ENCODE results near the gene RNGTT.

The RNGTT gene

DNA sequence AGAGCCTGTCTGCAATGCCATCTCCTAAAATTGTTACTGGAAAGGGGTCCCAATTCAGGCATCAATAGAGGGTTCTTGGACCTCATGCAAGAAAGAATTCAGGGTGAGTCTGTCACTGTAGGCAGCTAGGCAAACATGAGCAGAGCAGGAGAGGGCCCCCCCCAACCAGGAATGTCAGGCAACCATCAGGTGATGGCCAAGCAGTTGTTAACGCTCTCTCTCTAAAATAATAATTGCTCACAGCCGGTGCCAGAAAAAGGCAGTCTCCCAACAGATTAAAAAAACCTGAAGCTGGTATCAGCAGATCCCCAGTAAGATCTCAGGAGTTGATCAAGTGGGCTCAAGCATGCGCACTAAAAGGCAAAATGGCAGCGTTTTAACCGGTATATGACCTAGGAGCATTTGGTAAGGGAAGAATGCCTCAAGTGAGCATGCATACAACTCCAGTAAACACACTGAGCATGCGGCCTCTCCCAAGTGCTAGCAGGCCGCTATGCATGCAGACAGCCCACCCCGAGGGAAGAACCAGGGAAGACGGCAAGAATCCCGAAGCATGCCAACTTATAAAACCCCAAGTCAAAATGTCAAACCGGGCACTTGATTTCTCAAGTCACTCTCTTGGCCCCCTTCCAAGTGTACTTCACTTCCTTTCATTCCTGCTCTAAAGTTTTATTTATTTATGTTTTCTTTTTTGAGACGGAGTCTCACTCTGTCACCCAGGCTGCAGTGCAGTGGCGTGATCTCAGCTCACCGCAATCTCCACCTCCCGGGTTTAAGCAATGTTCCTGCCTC lies 44.0 kb upstream of the RNGTT start:
- TF ChIP-seq CREB1 (IDR thresholded peaks at IDR 0.05; ENCODE audit: low read depth) (no peak), TEAD4 (IDR thresholded peaks at IDR 0.05) (no peak), NFIC (IDR thresholded peaks at IDR 0.05) (no peak), YY1 (IDR thresholded peaks at IDR 0.05; ENCODE audit: low read depth) (no peak), FOXM1 (IDR thresholded peaks at IDR 0.05; ENCODE audit: borderline replicate concordance, low read depth) (no peak)
- TF ChIP-seq, protein P1, sequence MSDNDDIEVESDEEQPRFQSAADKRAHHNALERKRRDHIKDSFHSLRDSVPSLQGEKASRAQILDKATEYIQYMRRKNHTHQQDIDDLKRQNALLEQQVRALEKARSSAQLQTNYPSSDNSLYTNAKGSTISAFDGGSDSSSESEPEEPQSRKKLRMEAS (IDR thresholded peaks at IDR 0.05), result no peak
- TF ChIP-seq, protein P2, sequence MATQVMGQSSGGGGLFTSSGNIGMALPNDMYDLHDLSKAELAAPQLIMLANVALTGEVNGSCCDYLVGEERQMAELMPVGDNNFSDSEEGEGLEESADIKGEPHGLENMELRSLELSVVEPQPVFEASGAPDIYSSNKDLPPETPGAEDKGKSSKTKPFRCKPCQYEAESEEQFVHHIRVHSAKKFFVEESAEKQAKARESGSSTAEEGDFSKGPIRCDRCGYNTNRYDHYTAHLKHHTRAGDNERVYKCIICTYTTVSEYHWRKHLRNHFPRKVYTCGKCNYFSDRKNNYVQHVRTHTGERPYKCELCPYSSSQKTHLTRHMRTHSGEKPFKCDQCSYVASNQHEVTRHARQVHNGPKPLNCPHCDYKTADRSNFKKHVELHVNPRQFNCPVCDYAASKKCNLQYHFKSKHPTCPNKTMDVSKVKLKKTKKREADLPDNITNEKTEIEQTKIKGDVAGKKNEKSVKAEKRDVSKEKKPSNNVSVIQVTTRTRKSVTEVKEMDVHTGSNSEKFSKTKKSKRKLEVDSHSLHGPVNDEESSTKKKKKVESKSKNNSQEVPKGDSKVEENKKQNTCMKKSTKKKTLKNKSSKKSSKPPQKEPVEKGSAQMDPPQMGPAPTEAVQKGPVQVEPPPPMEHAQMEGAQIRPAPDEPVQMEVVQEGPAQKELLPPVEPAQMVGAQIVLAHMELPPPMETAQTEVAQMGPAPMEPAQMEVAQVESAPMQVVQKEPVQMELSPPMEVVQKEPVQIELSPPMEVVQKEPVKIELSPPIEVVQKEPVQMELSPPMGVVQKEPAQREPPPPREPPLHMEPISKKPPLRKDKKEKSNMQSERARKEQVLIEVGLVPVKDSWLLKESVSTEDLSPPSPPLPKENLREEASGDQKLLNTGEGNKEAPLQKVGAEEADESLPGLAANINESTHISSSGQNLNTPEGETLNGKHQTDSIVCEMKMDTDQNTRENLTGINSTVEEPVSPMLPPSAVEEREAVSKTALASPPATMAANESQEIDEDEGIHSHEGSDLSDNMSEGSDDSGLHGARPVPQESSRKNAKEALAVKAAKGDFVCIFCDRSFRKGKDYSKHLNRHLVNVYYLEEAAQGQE (IDR thresholded peaks at IDR 0.05; ENCODE audit: low read depth), result no peak

DNA sequence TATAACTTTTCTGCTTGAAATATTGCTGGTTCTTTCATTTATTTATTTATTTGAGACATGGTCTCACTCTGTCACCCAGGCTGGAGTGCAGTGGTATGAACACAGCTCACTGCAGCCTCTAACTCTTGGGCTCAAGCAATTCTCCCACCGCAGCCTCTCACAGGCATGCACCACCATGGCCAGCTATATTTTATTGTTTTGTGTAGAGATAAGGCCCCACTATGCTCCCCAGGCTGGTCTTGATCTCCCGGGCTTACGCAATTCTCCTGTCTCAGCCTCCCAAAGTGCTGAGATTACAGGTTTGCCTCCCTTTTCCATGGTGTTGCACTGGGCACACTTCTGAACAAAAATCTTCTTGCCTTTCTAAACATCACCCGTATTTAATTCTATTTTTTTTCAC lies 39.1 kb upstream of the RNGTT start:
- TF ChIP-seq CEBPB (IDR thresholded peaks at IDR 0.05) (peak; percentile 40; the same call in 1 of the 2 replicates), RAD21 (IDR thresholded peaks at IDR 0.05; ENCODE audit: low read depth) (no peak)

DNA sequence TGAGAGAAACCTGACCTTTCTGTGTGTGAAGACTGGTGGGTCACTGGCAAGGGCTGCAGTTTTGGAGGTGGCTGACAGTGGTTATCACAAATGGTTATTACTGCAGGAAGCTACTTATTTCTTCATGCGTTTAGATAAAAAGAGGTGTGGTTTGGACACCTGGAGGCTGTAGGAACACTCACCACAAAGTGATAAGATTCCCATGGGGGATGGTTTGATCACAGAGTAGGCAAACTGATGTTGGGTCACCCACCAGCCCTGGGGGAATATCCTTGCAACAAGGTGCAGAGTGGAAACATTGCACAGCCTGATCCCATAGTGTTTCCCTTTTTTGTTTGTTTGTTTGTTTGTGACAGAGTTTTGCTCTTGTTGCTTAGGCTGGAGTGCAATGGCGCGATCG lies 33.9 kb upstream of the RNGTT start:
- TF ChIP-seq TAF1 (IDR thresholded peaks at IDR 0.05; ENCODE audit: low read depth), result no peak
- TF ChIP-seq EP300 (IDR thresholded peaks at IDR 0.05; ENCODE audit: borderline replicate concordance), result no peak
- TF ChIP-seq, protein P1 (IDR thresholded peaks at IDR 0.05), result no peak
- TF ChIP-seq TCF12 (IDR thresholded peaks at IDR 0.05; ENCODE audit: low read depth), result no peak
- no peak for TF ChIP-seq YY1 (IDR thresholded peaks at IDR 0.05; ENCODE audit: low read depth)
- no peak for TF ChIP-seq EGR1 (IDR thresholded peaks at IDR 0.05)
- no peak for TF ChIP-seq ZBTB7A (IDR thresholded peaks at IDR 0.05; ENCODE audit: low read depth)
- TF ChIP-seq, protein P3, sequence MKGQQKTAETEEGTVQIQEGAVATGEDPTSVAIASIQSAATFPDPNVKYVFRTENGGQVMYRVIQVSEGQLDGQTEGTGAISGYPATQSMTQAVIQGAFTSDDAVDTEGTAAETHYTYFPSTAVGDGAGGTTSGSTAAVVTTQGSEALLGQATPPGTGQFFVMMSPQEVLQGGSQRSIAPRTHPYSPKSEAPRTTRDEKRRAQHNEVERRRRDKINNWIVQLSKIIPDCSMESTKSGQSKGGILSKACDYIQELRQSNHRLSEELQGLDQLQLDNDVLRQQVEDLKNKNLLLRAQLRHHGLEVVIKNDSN (IDR thresholded peaks at IDR 0.05), result no peak
- no peak for TF ChIP-seq NFIC (IDR thresholded peaks at IDR 0.05)
- TF ChIP-seq, protein P2 (IDR thresholded peaks at IDR 0.05; ENCODE audit: low read depth), result no peak
- TF ChIP-seq FOXM1 (IDR thresholded peaks at IDR 0.05; ENCODE audit: borderline replicate concordance, low read depth), result no peak
- TF ChIP-seq CREB1 (IDR thresholded peaks at IDR 0.05; ENCODE audit: low read depth), result no peak

DNA sequence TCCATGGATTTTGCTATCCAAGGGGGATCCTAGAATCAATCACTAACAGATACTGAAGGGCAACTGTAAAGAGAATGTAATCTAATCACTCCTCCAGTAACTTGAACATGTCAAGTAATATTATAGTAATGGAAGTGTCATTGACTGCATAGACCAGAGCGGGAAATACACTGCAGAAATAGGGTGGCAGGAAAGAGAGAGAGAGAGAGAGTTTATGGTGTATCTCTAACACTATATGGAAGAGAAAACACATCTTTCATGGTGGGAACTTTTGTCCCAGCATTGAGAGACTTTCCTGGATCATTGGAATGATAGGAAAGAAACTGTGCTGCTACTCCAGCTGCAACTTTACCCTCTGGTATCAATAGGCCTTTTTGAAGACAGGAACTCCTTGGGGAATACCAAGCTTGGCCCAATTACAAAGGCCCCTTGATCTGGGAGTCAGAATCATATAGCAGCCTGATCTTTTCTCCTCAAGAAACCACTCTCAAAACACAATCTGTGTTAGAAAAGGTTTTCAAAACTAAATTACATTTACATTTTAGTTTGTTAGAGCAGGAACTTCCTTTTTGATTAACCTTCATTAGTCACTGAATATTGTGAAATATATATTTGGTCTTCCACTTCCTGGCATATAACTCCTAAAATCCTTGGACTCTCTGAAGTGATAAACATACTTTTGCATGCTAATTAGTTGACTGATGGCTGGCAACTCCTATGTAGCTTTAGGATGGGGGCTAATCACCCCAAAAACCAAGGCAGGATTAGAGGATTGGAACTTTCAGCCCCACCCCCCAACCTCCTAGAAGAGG lies 29.5 kb upstream of the RNGTT start:
- TF ChIP-seq EGR1 (IDR thresholded peaks at IDR 0.05) (no peak), TEAD4 (IDR thresholded peaks at IDR 0.05) (no peak), EP300 (IDR thresholded peaks at IDR 0.05; ENCODE audit: borderline replicate concordance) (no peak), FOXM1 (IDR thresholded peaks at IDR 0.05; ENCODE audit: borderline replicate concordance, low read depth) (no peak), CEBPB (IDR thresholded peaks at IDR 0.05) (no peak), TAF1 (IDR thresholded peaks at IDR 0.05; ENCODE audit: low read depth) (no peak), YY1 (IDR thresholded peaks at IDR 0.05; ENCODE audit: low read depth) (no peak), ZBTB7A (IDR thresholded peaks at IDR 0.05; ENCODE audit: low read depth) (no peak), CREB1 (IDR thresholded peaks at IDR 0.05; ENCODE audit: low read depth) (no peak), RAD21 (IDR thresholded peaks at IDR 0.05; ENCODE audit: low read depth) (no peak), NFIC (IDR thresholded peaks at IDR 0.05) (no peak), TCF12 (IDR thresholded peaks at IDR 0.05; ENCODE audit: low read depth) (no peak)
- TF ChIP-seq, protein P3 (IDR thresholded peaks at IDR 0.05), result no peak
- TF ChIP-seq, protein P2 (IDR thresholded peaks at IDR 0.05; ENCODE audit: low read depth), result no peak
- TF ChIP-seq, protein P1 (IDR thresholded peaks at IDR 0.05), result no peak

Measured in Ishikawa (cell line).